ENCODE results near the gene MAML2. TPM values are rescaled to one million over a fixed set of nuclear protein-coding genes. Genes with fewer than 3 reads are reported as not detected.

MAML2 gene
- total RNA-seq, 1 experiment from 2014 or later, result 22.7 TPM

DNA sequence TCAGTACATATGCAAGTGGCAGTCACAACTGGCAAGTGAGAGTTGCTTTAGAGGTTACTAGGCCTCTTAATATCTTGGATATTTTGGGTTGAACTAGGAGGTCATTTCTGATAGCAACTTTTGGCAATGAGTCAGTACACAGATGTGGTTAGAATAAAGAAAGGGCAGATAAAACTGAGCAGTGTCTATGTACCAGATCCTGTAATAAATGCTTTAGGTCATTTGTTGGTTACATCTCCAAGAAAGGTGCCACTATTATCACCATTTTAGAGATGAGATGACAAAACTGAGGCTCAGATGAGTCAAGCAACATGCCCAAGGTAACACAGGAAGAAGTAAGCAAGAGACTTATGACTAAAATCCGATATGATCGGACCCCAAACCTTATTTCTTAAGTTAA is 25.0 kb downstream of the MAML2 start:
- no peak for TF ChIP-seq CTCF (IDR thresholded peaks at IDR 0.05; ENCODE audit: unreplicated experiment)
- no peak for DNase-seq
- BruUV-seq (replicated peaks), result no TSS peak
- Mint-ChIP-seq H3K4me3 (ENCODE audit: low read depth, unreplicated experiment) (no peak overlapping the region), H3K9me3 (ENCODE audit: low read depth, unreplicated experiment) (no peaks in the 10 kb centered on the region), H3K36me3 (ENCODE audit: insufficient read depth, unreplicated experiment) (peaks cover 27% of the 10 kb centered on the region), H3K27ac (ENCODE audit: unreplicated experiment) (peak overlapping the region; percentile 27), H3K4me1 (ENCODE audit: low read depth, unreplicated experiment) (peaks cover 78% of the 10 kb centered on the region), H3K27me3 (ENCODE audit: unreplicated experiment) (no peaks in the 10 kb centered on the region)
- CTCF ChIA-PET, result no interaction called here
- intact Hi-C loops (cut with micrococcal nuclease; ENCODE audit: unreplicated experiment), result no loop called here

DNA sequence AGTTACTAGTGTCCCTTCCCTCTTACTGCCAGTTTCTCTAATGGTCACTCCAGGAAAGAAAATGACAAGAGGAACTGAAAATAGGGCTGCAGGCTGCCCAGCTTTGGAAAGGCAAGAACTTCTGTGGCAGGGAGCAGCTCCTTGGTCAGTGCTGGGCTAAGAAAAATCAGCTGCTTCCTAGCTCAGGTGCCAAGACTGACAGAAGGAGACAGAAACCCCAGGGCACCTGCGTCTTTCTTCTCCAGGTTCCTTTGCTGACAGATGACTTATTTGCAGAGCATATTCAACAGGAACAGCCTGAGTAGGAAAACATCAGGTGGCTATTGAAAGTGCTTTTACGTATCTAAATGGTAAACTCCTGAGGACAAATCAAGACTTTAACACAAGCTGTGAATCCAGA is 25.4 kb downstream of the MAML2 start:
- BruUV-seq (replicated peaks), result no TSS peak
- Mint-ChIP-seq H3K27ac (ENCODE audit: unreplicated experiment) (peak overlapping the region; percentile 27), H3K4me1 (ENCODE audit: low read depth, unreplicated experiment) (peaks cover 79% of the 10 kb centered on the region)

DNA sequence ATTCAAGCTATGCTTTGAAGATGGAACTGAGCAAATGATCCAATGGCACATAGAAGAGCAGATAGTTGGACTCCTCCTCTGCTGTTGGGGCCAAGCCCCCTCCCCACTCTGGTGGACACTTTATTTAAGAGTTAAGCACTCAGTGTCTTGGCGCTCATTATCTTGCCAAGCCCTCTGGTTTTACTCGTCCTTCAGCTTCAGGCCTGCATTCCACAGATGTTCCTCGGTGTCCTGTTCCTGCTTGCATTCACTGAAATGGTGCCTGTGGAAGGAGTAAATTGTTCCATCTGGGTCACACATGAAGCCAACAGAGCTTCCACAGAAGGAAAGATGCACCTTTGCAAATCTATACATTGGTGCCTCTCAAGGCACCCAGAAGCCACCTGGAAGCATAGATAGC is 26.1 kb downstream of the MAML2 start:
- no TSS peak for BruUV-seq (replicated peaks)
- intact Hi-C loops (cut with micrococcal nuclease; ENCODE audit: unreplicated experiment), result no loop called here
- no peak for DNase-seq
- no peak for TF ChIP-seq CTCF (IDR thresholded peaks at IDR 0.05; ENCODE audit: unreplicated experiment)
- Mint-ChIP-seq H3K4me3 (ENCODE audit: low read depth, unreplicated experiment) (no peak overlapping the region), H3K9me3 (ENCODE audit: low read depth, unreplicated experiment) (no peaks in the 10 kb centered on the region), H3K27me3 (ENCODE audit: unreplicated experiment) (no peaks in the 10 kb centered on the region), H3K27ac (ENCODE audit: unreplicated experiment) (peak overlapping the region; percentile 97), H3K36me3 (ENCODE audit: insufficient read depth, unreplicated experiment) (peaks cover 20% of the 10 kb centered on the region), H3K4me1 (ENCODE audit: low read depth, unreplicated experiment) (peaks cover 76% of the 10 kb centered on the region)
- CTCF ChIA-PET, result no interaction called here

More for the DNA sequence above, 25.4 kb downstream of the MAML2 start:
- Mint-ChIP-seq H3K27me3 (ENCODE audit: unreplicated experiment) (no peaks in the 10 kb centered on the region), H3K9me3 (ENCODE audit: low read depth, unreplicated experiment) (no peaks in the 10 kb centered on the region), H3K4me3 (ENCODE audit: low read depth, unreplicated experiment) (no peak overlapping the region), H3K36me3 (ENCODE audit: insufficient read depth, unreplicated experiment) (peaks cover 24% of the 10 kb centered on the region)
- CTCF ChIA-PET, result no interaction called here
- TF ChIP-seq CTCF (IDR thresholded peaks at IDR 0.05; ENCODE audit: unreplicated experiment), result no peak
- intact Hi-C loops (cut with micrococcal nuclease; ENCODE audit: unreplicated experiment), result no loop called here
- DNase-seq, result no peak

- peaks cover 20% of the 10 kb centered on the region for H3K36me3 Mint-ChIP-seq (ENCODE audit: insufficient read depth, unreplicated experiment)
- no peaks in the 10 kb centered on the region for H3K9me3 Mint-ChIP-seq (ENCODE audit: low read depth, unreplicated experiment)
- DNase-seq, result no peak
- TF ChIP-seq CTCF (IDR thresholded peaks at IDR 0.05; ENCODE audit: unreplicated experiment), result no peak
- H3K27ac Mint-ChIP-seq (ENCODE audit: unreplicated experiment), result peak overlapping the region; percentile 97
- BruUV-seq (replicated peaks), result no TSS peak
- no peak overlapping the region for H3K4me3 Mint-ChIP-seq (ENCODE audit: low read depth, unreplicated experiment)
- peaks cover 74% of the 10 kb centered on the region for H3K4me1 Mint-ChIP-seq (ENCODE audit: low read depth, unreplicated experiment)
- H3K27me3 Mint-ChIP-seq (ENCODE audit: unreplicated experiment), result no peaks in the 10 kb centered on the region
- CTCF ChIA-PET, result interaction anchor here (1.2 to 1.7 kb wide), 2 partner anchors 9 to 26 kb away, joined by 4 to 6 read pairs; no protein-coding TSS in a partner anchor
- intact Hi-C loops (cut with micrococcal nuclease; ENCODE audit: unreplicated experiment), result loop anchor here (2.0 kb wide), 1 partner anchor 27 kb away; the partner anchor contains the start of gene MAML2
Measured at GRCh38 chr11:96315476-96315875, 27.5 kb downstream of the MAML2 start.

All from Calu3 (cell line).